ENCODE measurements around the gene FTCD.
"Not testable (repeated sequence)": the region's sequence is repeated elsewhere in the genome, so short reads cannot be mapped to it uniquely, and the experiment has no call there.

DNA sequence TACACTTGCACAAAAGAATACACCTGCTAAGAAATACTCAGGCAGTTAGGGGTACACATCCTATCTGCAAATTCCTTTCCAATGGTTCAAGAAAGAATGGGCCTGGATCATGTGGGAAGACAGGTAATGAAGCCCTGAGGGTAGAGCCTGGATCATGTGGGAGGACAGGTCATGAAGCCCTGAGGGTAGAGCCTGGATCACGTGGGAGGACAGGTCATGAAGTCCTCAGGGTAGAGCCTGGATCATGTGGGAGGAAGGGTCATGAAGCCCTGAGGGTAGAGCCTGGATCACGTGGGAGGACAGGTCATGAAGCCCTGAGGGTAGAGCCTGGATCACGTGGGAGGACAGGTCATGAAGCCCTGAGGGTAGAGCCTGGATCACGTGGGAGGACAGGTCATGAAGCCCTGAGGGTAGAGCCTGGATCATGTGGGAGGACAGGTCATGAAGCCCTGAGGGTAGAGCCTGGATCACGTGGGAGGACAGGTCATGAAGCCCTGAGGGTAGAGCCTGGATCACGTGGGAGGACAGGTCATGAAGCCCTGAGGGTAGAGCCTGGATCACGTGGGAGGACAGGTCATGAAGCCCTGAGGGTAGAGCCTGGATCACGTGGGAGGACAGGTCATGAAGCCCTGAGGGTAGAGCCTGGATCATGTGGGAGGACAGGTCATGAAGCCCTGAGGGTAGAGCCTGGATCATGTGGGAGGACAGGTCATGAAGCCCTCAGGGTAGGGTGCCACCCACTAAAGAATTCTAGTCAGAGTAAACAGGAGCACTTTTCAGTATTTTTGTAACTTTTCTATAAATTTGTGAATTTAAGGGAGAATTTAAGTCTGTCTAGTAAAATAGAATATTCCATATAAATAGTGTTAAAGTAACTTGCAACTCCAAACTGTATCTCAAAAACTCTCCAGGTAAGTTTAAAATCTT lies 45.8 kb upstream of the FTCD start:
- TF ChIP-seq, protein P1, sequence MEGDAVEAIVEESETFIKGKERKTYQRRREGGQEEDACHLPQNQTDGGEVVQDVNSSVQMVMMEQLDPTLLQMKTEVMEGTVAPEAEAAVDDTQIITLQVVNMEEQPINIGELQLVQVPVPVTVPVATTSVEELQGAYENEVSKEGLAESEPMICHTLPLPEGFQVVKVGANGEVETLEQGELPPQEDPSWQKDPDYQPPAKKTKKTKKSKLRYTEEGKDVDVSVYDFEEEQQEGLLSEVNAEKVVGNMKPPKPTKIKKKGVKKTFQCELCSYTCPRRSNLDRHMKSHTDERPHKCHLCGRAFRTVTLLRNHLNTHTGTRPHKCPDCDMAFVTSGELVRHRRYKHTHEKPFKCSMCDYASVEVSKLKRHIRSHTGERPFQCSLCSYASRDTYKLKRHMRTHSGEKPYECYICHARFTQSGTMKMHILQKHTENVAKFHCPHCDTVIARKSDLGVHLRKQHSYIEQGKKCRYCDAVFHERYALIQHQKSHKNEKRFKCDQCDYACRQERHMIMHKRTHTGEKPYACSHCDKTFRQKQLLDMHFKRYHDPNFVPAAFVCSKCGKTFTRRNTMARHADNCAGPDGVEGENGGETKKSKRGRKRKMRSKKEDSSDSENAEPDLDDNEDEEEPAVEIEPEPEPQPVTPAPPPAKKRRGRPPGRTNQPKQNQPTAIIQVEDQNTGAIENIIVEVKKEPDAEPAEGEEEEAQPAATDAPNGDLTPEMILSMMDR (IDR thresholded peaks at IDR 0.05), result not testable (repeated sequence)
- TF ChIP-seq POLR2A (IDR thresholded peaks at IDR 0.05), result not testable (repeated sequence)

Data from adrenal gland (tissue), 5 donors.